ENCODE data around the gene TTLL8.

Gene TTLL8

GRCh38 chr22:50019316-50019715 is 38.8 kb downstream of the TTLL8 start:
- ChIA-PET POLR2A (no interaction called here), CTCF (interaction anchor here (1.0 to 1.1 kb wide), 2 partner anchors 11 to 87 kb away, joined by 3 to 4 read pairs; no protein-coding TSS in a partner anchor)
- Histone ChIP-seq H3K27me3 (replicated peaks in 2 of 5; ENCODE audit: control insufficient read depth in 4 of 5, insufficient read depth in 5 of 5, low read length in 4 of 5) (peaks cover 0 to 9% (median 0%) of the 10 kb centered on the region in 5 experiments), H3K4me1 (ENCODE audit: control extremely low read depth in 1 of 4, control insufficient read depth in 4 of 4, insufficient read depth in 4 of 4, low read length in 3 of 4) (peaks cover 7 to 46% (median 21%) of the 10 kb centered on the region in 4 experiments), H3K36me3 (ENCODE audit: control insufficient read depth in 4 of 4, insufficient read depth in 4 of 4, low read length in 3 of 4) (no peaks in the 10 kb centered on the region), H3K27ac (ENCODE audit: insufficient read depth in 1 of 2, low read depth in 1 of 2, low read length in 2 of 2, poor library complexity in 1 of 2, severe bottlenecking in 2 of 2) (no peak overlapping the region), H3K4me3 (ENCODE audit: control insufficient read depth in 1 of 7, extremely low read depth in 1 of 7, insufficient read depth in 4 of 7, low read depth in 2 of 7, low read length in 6 of 7) (peak overlapping the region in 1 of 7 experiments; percentile 42), H3K9me3 (ENCODE audit: control extremely low read depth in 1 of 5, control insufficient read depth in 4 of 5, insufficient read depth in 2 of 5, low read depth in 1 of 5, low read length in 4 of 5) (no peaks in the 10 kb centered on the region)
- DNase-seq: no peak
- WGBS (ENCODE audit: insufficient coverage): 88% methylated on average over 1 of the region's 3 CpGs

- no peaks in the 10 kb centered on the region for H3K36me3 ChIP-seq (ENCODE audit: control insufficient read depth in 4 of 4, insufficient read depth in 4 of 4, low read length in 3 of 4)
- DNase-seq: peak in 2 of 3 donors; percentile 31 to 41
- POLR2A ChIA-PET: interaction anchor here (1.6 kb wide), 1 partner anchor 38 kb away, joined by 3 read pairs; no protein-coding TSS in a partner anchor
- no peak overlapping the region for H3K27ac ChIP-seq (ENCODE audit: insufficient read depth in 1 of 2, low read depth in 1 of 2, low read length in 2 of 2, poor library complexity in 1 of 2, severe bottlenecking in 2 of 2)
- WGBS (ENCODE audit: insufficient coverage): 45% methylated on average over 9 of the region's 11 CpGs
- H3K4me1 ChIP-seq (ENCODE audit: control extremely low read depth in 1 of 4, control insufficient read depth in 4 of 4, insufficient read depth in 4 of 4, low read length in 3 of 4): peaks cover 7 to 50% (median 22%) of the 10 kb centered on the region in 4 experiments
- peak overlapping the region in 2 of 7 experiments; percentile 28 to 42 for H3K4me3 ChIP-seq (ENCODE audit: control insufficient read depth in 1 of 7, extremely low read depth in 1 of 7, insufficient read depth in 4 of 7, low read depth in 2 of 7, low read length in 6 of 7)
- CTCF ChIA-PET: interaction anchor here (0.9 to 2.3 kb wide), 8 partner anchors 9 to 93 kb away, joined by 3 to 9 read pairs (median 3); no protein-coding TSS in a partner anchor
- peaks cover 0 to 14% (median 3%) of the 10 kb centered on the region in 5 experiments for H3K27me3 ChIP-seq (replicated peaks in 2 of 5; ENCODE audit: control insufficient read depth in 4 of 5, insufficient read depth in 5 of 5, low read length in 4 of 5)
- H3K9me3 ChIP-seq (ENCODE audit: control extremely low read depth in 1 of 5, control insufficient read depth in 4 of 5, insufficient read depth in 2 of 5, low read depth in 1 of 5, low read length in 4 of 5): no peaks in the 10 kb centered on the region
Measured at GRCh38 chr22:50018608-50019285, 39.4 kb downstream of the TTLL8 start.

GRCh38 chr22:50017701-50018224 is 40.3 kb downstream of the TTLL8 start:
- no peak for DNase-seq
- POLR2A ChIA-PET: interaction anchor here (1.6 kb wide), 1 partner anchor 39 kb away, joined by 3 read pairs; no protein-coding TSS in a partner anchor
- CTCF ChIA-PET: interaction anchor here (0.6 to 2.3 kb wide), 10 partner anchors 9 to 92 kb away, joined by 3 to 9 read pairs (median 4); no protein-coding TSS in a partner anchor
- H3K27ac ChIP-seq (ENCODE audit: insufficient read depth in 1 of 2, low read depth in 1 of 2, low read length in 2 of 2, poor library complexity in 1 of 2, severe bottlenecking in 2 of 2): no peak overlapping the region
- H3K9me3 ChIP-seq (ENCODE audit: control extremely low read depth in 1 of 5, control insufficient read depth in 4 of 5, insufficient read depth in 2 of 5, low read depth in 1 of 5, low read length in 4 of 5): no peaks in the 10 kb centered on the region
- H3K27me3 ChIP-seq (replicated peaks in 2 of 5; ENCODE audit: control insufficient read depth in 4 of 5, insufficient read depth in 5 of 5, low read length in 4 of 5): peaks cover 0 to 23% (median 3%) of the 10 kb centered on the region in 5 experiments
- H3K4me3 ChIP-seq (ENCODE audit: control insufficient read depth in 1 of 7, extremely low read depth in 1 of 7, insufficient read depth in 4 of 7, low read depth in 2 of 7, low read length in 6 of 7): no peak overlapping the region
- H3K36me3 ChIP-seq (ENCODE audit: control insufficient read depth in 4 of 4, insufficient read depth in 4 of 4, low read length in 3 of 4): no peaks in the 10 kb centered on the region
- H3K4me1 ChIP-seq (ENCODE audit: control extremely low read depth in 1 of 4, control insufficient read depth in 4 of 4, insufficient read depth in 4 of 4, low read length in 3 of 4): peaks cover 7 to 50% (median 24%) of the 10 kb centered on the region in 4 experiments
- 100% methylated on average over 2 of the region's 6 CpGs for WGBS (ENCODE audit: insufficient coverage)

GRCh38 chr22:50016988-50017700 is 41.0 kb downstream of the TTLL8 start:
- no peak for DNase-seq
- Histone ChIP-seq H3K27me3 (replicated peaks in 2 of 5; ENCODE audit: control insufficient read depth in 4 of 5, insufficient read depth in 5 of 5, low read length in 4 of 5) (peaks cover 0 to 29% (median 3%) of the 10 kb centered on the region in 5 experiments), H3K9me3 (ENCODE audit: control extremely low read depth in 1 of 5, control insufficient read depth in 4 of 5, insufficient read depth in 2 of 5, low read depth in 1 of 5, low read length in 4 of 5) (no peaks in the 10 kb centered on the region), H3K4me3 (ENCODE audit: control insufficient read depth in 1 of 7, extremely low read depth in 1 of 7, insufficient read depth in 4 of 7, low read depth in 2 of 7, low read length in 6 of 7) (no peak overlapping the region), H3K4me1 (ENCODE audit: control extremely low read depth in 1 of 4, control insufficient read depth in 4 of 4, insufficient read depth in 4 of 4, low read length in 3 of 4) (peaks cover 7 to 50% (median 24%) of the 10 kb centered on the region in 4 experiments), H3K27ac (ENCODE audit: insufficient read depth in 1 of 2, low read depth in 1 of 2, low read length in 2 of 2, poor library complexity in 1 of 2, severe bottlenecking in 2 of 2) (no peak overlapping the region), H3K36me3 (ENCODE audit: control insufficient read depth in 4 of 4, insufficient read depth in 4 of 4, low read length in 3 of 4) (no peaks in the 10 kb centered on the region)
- ChIA-PET POLR2A (interaction anchor here (1.6 kb wide), 1 partner anchor 39 kb away, joined by 3 read pairs; no protein-coding TSS in a partner anchor), CTCF (interaction anchor here (0.6 to 2.3 kb wide), 7 partner anchors 13 to 86 kb away, joined by 3 to 9 read pairs (median 4); no protein-coding TSS in a partner anchor)
- WGBS (ENCODE audit: insufficient coverage): 88% methylated on average over 19 of the region's 21 CpGs

- H3K4me3 ChIP-seq (ENCODE audit: control insufficient read depth in 1 of 7, extremely low read depth in 1 of 7, insufficient read depth in 4 of 7, low read depth in 2 of 7, low read length in 6 of 7): no peak overlapping the region
- WGBS (ENCODE audit: insufficient coverage): 93% methylated on average over 12 of the region's 20 CpGs
- no peak for DNase-seq
- ChIA-PET CTCF (interaction anchor here (0.6 to 2.3 kb wide), 6 partner anchors 9 to 85 kb away, joined by 3 to 9 read pairs (median 4); no protein-coding TSS in a partner anchor), POLR2A (interaction anchor here (0.6 kb wide), 1 partner anchor 26 kb away, joined by 3 read pairs; no protein-coding TSS in a partner anchor)
- peaks cover 0 to 36% (median 3%) of the 10 kb centered on the region in 5 experiments for H3K27me3 ChIP-seq (replicated peaks in 2 of 5; ENCODE audit: control insufficient read depth in 4 of 5, insufficient read depth in 5 of 5, low read length in 4 of 5)
- no peaks in the 10 kb centered on the region for H3K36me3 ChIP-seq (ENCODE audit: control insufficient read depth in 4 of 4, insufficient read depth in 4 of 4, low read length in 3 of 4)
- peaks cover 7 to 51% (median 24%) of the 10 kb centered on the region in 4 experiments for H3K4me1 ChIP-seq (ENCODE audit: control extremely low read depth in 1 of 4, control insufficient read depth in 4 of 4, insufficient read depth in 4 of 4, low read length in 3 of 4)
- H3K27ac ChIP-seq (ENCODE audit: insufficient read depth in 1 of 2, low read depth in 1 of 2, low read length in 2 of 2, poor library complexity in 1 of 2, severe bottlenecking in 2 of 2): no peak overlapping the region
- H3K9me3 ChIP-seq (ENCODE audit: control extremely low read depth in 1 of 5, control insufficient read depth in 4 of 5, insufficient read depth in 2 of 5, low read depth in 1 of 5, low read length in 4 of 5): no peaks in the 10 kb centered on the region
Measured at GRCh38 chr22:50016308-50016987, 41.6 kb downstream of the TTLL8 start.

GRCh38 chr22:50015451-50016307 is 42.4 kb downstream of the TTLL8 start:
- Histone ChIP-seq H3K27me3 (replicated peaks in 2 of 5; ENCODE audit: control insufficient read depth in 4 of 5, insufficient read depth in 5 of 5, low read length in 4 of 5) (peaks cover 0 to 44% (median 5%) of the 10 kb centered on the region in 5 experiments), H3K4me1 (ENCODE audit: control extremely low read depth in 1 of 4, control insufficient read depth in 4 of 4, insufficient read depth in 4 of 4, low read length in 3 of 4) (peaks cover 7 to 58% (median 29%) of the 10 kb centered on the region in 4 experiments)
- 100% methylated on average over 7 of the region's 30 CpGs for WGBS (ENCODE audit: insufficient coverage)

More at GRCh38 chr22:50015451-50016307, 42.4 kb downstream of the TTLL8 start:
- Histone ChIP-seq H3K9me3 (ENCODE audit: control extremely low read depth in 1 of 5, control insufficient read depth in 4 of 5, insufficient read depth in 2 of 5, low read depth in 1 of 5, low read length in 4 of 5) (no peaks in the 10 kb centered on the region), H3K36me3 (ENCODE audit: control insufficient read depth in 4 of 4, insufficient read depth in 4 of 4, low read length in 3 of 4) (no peaks in the 10 kb centered on the region), H3K27ac (ENCODE audit: insufficient read depth in 1 of 2, low read depth in 1 of 2, low read length in 2 of 2, poor library complexity in 1 of 2, severe bottlenecking in 2 of 2) (no peak overlapping the region), H3K4me3 (ENCODE audit: control insufficient read depth in 1 of 7, extremely low read depth in 1 of 7, insufficient read depth in 4 of 7, low read depth in 2 of 7, low read length in 6 of 7) (no peak overlapping the region)
- ChIA-PET CTCF (interaction anchor here (0.7 to 1.6 kb wide), 3 partner anchors 10 to 85 kb away, joined by 3 to 5 read pairs (median 3); no protein-coding TSS in a partner anchor), POLR2A (interaction anchor here (0.6 kb wide), 1 partner anchor 25 kb away, joined by 3 read pairs; no protein-coding TSS in a partner anchor)
- DNase-seq: no peak
